Measurements from ENCODE around the gene HBE1. TPM values are rescaled to one million over a fixed set of nuclear protein-coding genes. Genes with fewer than 3 reads are reported as not detected.

The HBE1 gene
- total and polyA plus RNA-seq, 7 donors = not detected

DNA sequence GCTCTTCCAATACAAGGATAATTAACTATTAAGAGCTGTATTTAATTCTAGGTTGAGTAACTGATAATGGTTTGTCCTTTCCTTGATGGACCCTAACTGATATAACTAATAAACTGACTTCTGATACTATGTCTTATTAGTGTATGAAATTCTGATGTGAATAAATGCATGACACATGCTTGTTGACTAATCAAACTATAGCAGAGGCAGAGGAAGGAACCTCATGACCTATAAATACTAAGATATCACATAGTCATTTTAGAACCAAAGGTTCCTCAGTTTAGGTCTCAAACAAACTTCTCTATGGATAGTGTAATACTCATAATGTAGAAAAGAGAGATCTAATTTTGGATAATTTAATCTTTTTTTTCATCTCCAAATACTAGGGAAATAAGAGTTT lies 30.7 kb downstream of the HBE1 start:
- no peaks in the 10 kb centered on the region for H3K27me3 ChIP-seq
- H3K4me3 ChIP-seq = no peak overlapping the region
- H3K27ac ChIP-seq = no peak overlapping the region
- DNase-seq = no peak
- H3K4me1 ChIP-seq = no peaks in the 10 kb centered on the region
- TF ChIP-seq EP300 (IDR thresholded peaks at IDR 0.05) (no peak), POLR2AphosphoS5 (IDR thresholded peaks at IDR 0.05) (no peak), POLR2A (IDR thresholded peaks at IDR 0.05) (no peak)
- TF ChIP-seq, protein P1, sequence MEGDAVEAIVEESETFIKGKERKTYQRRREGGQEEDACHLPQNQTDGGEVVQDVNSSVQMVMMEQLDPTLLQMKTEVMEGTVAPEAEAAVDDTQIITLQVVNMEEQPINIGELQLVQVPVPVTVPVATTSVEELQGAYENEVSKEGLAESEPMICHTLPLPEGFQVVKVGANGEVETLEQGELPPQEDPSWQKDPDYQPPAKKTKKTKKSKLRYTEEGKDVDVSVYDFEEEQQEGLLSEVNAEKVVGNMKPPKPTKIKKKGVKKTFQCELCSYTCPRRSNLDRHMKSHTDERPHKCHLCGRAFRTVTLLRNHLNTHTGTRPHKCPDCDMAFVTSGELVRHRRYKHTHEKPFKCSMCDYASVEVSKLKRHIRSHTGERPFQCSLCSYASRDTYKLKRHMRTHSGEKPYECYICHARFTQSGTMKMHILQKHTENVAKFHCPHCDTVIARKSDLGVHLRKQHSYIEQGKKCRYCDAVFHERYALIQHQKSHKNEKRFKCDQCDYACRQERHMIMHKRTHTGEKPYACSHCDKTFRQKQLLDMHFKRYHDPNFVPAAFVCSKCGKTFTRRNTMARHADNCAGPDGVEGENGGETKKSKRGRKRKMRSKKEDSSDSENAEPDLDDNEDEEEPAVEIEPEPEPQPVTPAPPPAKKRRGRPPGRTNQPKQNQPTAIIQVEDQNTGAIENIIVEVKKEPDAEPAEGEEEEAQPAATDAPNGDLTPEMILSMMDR (IDR thresholded peaks at IDR 0.05) = no peak
- H3K9me3 ChIP-seq = no peaks in the 10 kb centered on the region
- no peaks in the 10 kb centered on the region for H3K36me3 ChIP-seq
- intact Hi-C loops (cut with DNase I) = no loop called here

DNA sequence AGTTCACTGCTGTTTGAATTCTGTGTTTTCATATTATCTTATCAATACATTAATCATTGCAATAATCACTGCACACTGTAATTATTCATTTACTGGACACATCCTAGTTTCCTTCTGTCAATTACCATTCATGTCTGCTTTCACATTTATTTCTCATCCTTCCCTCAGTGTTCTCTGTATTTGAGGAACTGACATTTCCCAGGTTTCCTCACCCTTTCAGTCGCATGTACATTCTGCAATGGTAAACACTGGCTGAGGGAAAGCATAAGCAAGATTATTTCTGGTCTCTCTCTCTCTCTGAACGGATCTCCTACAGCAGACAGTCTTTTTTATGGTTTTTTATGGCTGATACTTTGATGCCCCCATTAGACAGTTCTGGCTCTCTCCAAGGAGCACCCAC lies 31.3 kb downstream of the HBE1 start:
- no peaks in the 10 kb centered on the region for H3K36me3 ChIP-seq

DNA sequence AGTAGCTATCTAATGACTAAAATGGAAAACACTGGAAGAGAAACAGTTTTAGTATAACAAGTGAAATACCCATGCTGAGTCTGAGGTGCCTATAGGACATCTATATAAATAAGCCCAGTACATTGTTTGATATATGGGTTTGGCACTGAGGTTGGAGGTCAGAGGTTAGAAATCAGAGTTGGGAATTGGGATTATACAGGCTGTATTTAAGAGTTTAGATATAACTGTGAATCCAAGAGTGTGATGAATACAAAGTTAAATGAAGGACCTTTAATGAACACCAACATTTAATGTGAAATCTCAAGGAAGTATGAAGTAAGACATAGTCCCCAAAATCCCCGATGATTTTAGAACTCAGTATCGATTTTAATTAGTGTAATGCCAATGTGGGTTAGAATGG lies 32.3 kb downstream of the HBE1 start:
- Histone ChIP-seq H3K36me3 (no peaks in the 10 kb centered on the region), H3K27ac (no peak overlapping the region), H3K4me3 (no peak overlapping the region), H3K27me3 (no peaks in the 10 kb centered on the region), H3K9me3 (no peaks in the 10 kb centered on the region), H3K4me1 (no peaks in the 10 kb centered on the region)
- intact Hi-C loops (cut with DNase I) = no loop called here
- WGBS, 2 donors = 85 to 90% methylated on average over 2 of the region's 2 CpGs
- TF ChIP-seq, protein P1 (IDR thresholded peaks at IDR 0.05) = no peak
- TF ChIP-seq EP300 (IDR thresholded peaks at IDR 0.05) = no peak
- no peak for DNase-seq

More for the DNA sequence above, 31.3 kb downstream of the HBE1 start:
- no peak for TF ChIP-seq POLR2AphosphoS5 (IDR thresholded peaks at IDR 0.05)
- TF ChIP-seq POLR2A (IDR thresholded peaks at IDR 0.05) = no peak
- TF ChIP-seq EP300 (IDR thresholded peaks at IDR 0.05) = no peak
- TF ChIP-seq, protein P1 (IDR thresholded peaks at IDR 0.05) = no peak
- no peaks in the 10 kb centered on the region for H3K27me3 ChIP-seq
- no peaks in the 10 kb centered on the region for H3K9me3 ChIP-seq
- no peak for DNase-seq
- no peak overlapping the region for H3K27ac ChIP-seq
- H3K4me1 ChIP-seq = no peaks in the 10 kb centered on the region
- intact Hi-C loops (cut with DNase I) = no loop called here
- H3K4me3 ChIP-seq = no peak overlapping the region
- WGBS, 2 donors = 35 to 52% methylated on average over 2 of the region's 2 CpGs

DNA sequence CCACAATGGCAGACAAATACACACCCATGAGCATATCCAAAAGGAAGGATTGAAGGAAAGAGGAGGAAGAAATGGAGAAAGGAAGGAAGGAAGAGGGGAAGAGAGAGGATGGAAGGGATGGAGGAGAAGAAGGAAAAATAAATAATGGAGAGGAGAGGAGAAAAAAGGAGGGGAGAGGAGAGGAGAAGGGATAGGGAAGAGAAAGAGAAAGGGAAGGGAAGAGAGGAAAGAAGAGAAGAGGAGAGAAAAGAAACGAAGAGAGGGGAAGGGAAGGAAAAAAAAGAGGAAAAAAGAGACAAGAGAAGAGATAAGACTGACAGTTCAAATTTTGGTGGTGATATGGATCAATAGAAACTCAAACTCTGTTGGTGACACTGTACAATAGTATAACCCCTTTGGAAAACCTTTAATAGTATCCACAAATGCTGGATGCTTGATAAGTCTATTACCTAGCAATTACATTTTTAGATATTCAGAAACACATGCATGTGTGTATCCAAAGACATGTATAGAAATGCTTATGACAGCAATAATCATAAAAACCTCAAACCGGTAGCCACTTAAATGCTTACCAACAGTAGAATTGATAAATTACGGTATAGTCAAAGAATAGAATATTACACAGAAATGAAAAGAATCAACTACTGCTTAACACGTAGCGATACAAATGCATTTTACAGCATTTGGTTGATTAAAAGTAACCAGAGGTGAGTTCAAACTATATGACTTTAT lies 34.2 kb downstream of the HBE1 start:
- H3K9me3 ChIP-seq = no peaks in the 10 kb centered on the region
- no peaks in the 10 kb centered on the region for H3K4me1 ChIP-seq
- 77 to 87% methylated on average over 5 of the region's 5 CpGs for WGBS, 2 donors
- intact Hi-C loops (cut with DNase I) = no loop called here
- H3K4me3 ChIP-seq = no peak overlapping the region
- no peaks in the 10 kb centered on the region for H3K27me3 ChIP-seq
- DNase-seq = no peak
- no peak overlapping the region for H3K27ac ChIP-seq
- TF ChIP-seq, protein P1 (IDR thresholded peaks at IDR 0.05) = no peak
- TF ChIP-seq POLR2AphosphoS5 (IDR thresholded peaks at IDR 0.05) = no peak
- TF ChIP-seq EP300 (IDR thresholded peaks at IDR 0.05) = no peak
- H3K36me3 ChIP-seq = no peaks in the 10 kb centered on the region

DNA sequence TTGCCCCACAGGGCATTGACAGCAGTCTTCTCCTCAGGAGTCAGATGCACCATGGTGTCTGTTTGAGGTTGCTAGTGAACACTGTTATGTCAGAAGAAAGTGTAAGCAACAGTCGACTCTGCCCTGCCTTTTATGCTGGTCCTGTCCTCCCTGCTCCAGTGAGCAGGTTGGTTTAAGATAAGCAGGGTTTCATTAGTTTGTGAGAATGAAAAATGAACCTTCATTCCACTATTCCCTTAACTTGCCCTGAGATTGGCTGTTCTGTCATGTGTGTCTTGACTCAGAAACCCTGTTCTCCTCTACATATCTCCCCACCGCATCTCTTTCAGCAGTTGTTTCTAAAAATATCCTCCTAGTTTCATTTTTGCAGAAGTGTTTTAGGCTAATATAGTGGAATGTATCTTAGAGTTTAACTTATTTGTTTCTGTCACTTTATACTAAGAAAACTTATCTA lies 35.3 kb downstream of the HBE1 start, which contains the start of gene HBD:
HBD (minus strand) TSS at position 103 of the 454 bp plus-strand sequence; CDS start at position 53, 50 bp downstream.
- no peak for TF ChIP-seq EP300 (IDR thresholded peaks at IDR 0.05)
- TF ChIP-seq, protein P1 (IDR thresholded peaks at IDR 0.05) = no peak
- H3K27me3 ChIP-seq = no peaks in the 10 kb centered on the region
- no peaks in the 10 kb centered on the region for H3K36me3 ChIP-seq
- H3K4me3 ChIP-seq = no peak within 1 kb of the TSS
- intact Hi-C loops (cut with DNase I) = no loop called here
- no peak for DNase-seq
- H3K9me3 ChIP-seq = no peaks in the 10 kb centered on the region
- H3K4me1 ChIP-seq = no peaks in the 10 kb centered on the region
- H3K27ac ChIP-seq = no peak within 1 kb of the TSS
- 39 to 61% methylated on average over 2 of the region's 2 CpGs for WGBS, 2 donors

Data from sigmoid colon (tissue), 7 donors.